ENCODE results near the gene TAOK1. TPM values are rescaled to one million over a fixed set of nuclear protein-coding genes. Genes with fewer than 3 reads are reported as not detected.

Gene TAOK1
- total RNA-seq, 1 donor from 2014 or later = 63.5 TPM

DNA sequence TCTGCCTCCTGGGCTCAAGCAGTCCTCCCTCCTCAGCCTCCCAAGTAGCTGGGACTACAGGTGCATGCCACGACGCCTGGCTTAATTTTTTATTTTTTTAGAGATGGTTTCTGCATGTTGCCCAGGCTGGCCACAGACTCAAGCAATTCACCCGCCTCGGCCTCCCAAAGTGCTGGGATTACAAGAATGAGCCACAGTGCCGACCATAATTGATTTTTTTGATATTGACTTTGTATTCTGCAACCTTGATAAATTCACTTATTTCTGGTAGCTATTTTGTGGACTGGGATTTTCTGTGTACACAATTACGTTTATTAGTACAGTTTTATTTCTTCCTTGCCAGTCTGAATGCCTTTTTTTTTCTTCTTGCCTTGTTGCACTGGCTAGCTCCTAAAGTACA is 30.0 kb downstream of the TAOK1 start:
- no peaks in the 10 kb centered on the region for H3K9me3 Mint-ChIP-seq
- DNase-seq (ENCODE audit: extremely low spot score, unreplicated experiment) = no peak
- H3K27ac Mint-ChIP-seq = no peak overlapping the region
- no peaks in the 10 kb centered on the region for H3K27me3 Mint-ChIP-seq
- no peak overlapping the region for H3K4me3 Mint-ChIP-seq
- H3K4me1 Mint-ChIP-seq (ENCODE audit: unreplicated experiment) = no peaks in the 10 kb centered on the region
- peaks cover 14% of the 10 kb centered on the region for H3K36me3 Mint-ChIP-seq
- TF ChIP-seq CTCF (conservative IDR thresholded peaks at IDR 0.05) = no peak

GRCh38 chr17:29430275-29430674 is 40.1 kb downstream of the TAOK1 start:
- Mint-ChIP-seq H3K4me1 (ENCODE audit: unreplicated experiment) (peaks cover 12% of the 10 kb centered on the region), H3K36me3 (peaks cover 22% of the 10 kb centered on the region), H3K27ac (no peak overlapping the region), H3K27me3 (no peaks in the 10 kb centered on the region), H3K4me3 (no peak overlapping the region), H3K9me3 (peaks cover 4% of the 10 kb centered on the region)
- TF ChIP-seq CTCF (conservative IDR thresholded peaks at IDR 0.05) = no peak
- DNase-seq (ENCODE audit: extremely low spot score, unreplicated experiment) = no peak

- peaks cover 12% of the 10 kb centered on the region for H3K4me1 Mint-ChIP-seq (ENCODE audit: unreplicated experiment)
- DNase-seq (ENCODE audit: extremely low spot score, unreplicated experiment) = no peak
Observed at GRCh38 chr17:29433541-29433940, 43.4 kb downstream of the TAOK1 start.

DNA sequence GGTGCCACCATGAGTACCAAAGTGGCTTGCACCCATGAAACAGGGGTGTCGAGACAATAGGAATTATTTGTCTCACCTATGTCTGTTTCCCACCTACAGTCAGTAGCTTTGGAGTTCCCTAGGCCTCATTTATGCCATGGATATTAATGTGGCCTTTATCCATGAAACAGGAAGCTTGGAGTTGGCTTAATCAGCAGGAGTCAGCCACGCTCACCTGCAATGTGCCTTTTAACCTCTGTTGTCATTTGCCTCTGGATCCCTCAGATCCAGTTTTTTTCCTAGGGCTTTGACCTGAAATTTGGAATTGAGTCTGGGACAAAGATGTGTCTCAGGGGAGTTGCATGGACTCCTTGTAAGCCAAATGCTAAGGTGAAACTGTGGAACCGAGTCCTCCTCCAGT is 44.4 kb downstream of the TAOK1 start:
- Mint-ChIP-seq H3K4me3 (no peak overlapping the region), H3K36me3 (peaks cover 16% of the 10 kb centered on the region), H3K27me3 (no peaks in the 10 kb centered on the region), H3K27ac (no peak overlapping the region), H3K4me1 (ENCODE audit: unreplicated experiment) (peaks cover 12% of the 10 kb centered on the region), H3K9me3 (peaks cover 4% of the 10 kb centered on the region)
- no peak for DNase-seq (ENCODE audit: extremely low spot score, unreplicated experiment)
- no peak for TF ChIP-seq CTCF (conservative IDR thresholded peaks at IDR 0.05)

More at GRCh38 chr17:29433541-29433940, 43.4 kb downstream of the TAOK1 start:
- H3K9me3 Mint-ChIP-seq = peaks cover 4% of the 10 kb centered on the region
- no peak for TF ChIP-seq CTCF (conservative IDR thresholded peaks at IDR 0.05)
- H3K36me3 Mint-ChIP-seq = peaks cover 16% of the 10 kb centered on the region
- no peaks in the 10 kb centered on the region for H3K27me3 Mint-ChIP-seq
- H3K27ac Mint-ChIP-seq = no peak overlapping the region
- no peak overlapping the region for H3K4me3 Mint-ChIP-seq

DNA sequence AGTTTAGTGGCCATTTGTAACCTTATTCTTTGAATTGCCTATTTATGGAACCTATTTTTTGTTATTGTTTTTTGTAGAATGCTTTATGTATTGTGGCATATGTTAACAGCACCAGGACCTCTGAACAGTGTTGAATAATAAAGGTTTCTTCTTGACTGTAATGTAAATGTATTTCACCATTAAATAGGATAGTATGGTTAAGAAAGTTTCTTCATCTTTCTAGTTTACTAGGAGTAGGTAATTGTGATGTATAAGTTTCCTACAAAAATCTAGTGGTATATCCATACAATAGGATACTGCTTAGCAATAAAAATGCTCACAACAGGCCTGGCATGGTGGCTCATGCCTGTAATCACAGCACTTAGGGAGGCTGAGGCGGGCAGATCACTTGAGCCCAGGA is 52.3 kb downstream of the TAOK1 start:
- no peaks in the 10 kb centered on the region for H3K27me3 Mint-ChIP-seq
- H3K4me1 Mint-ChIP-seq (ENCODE audit: unreplicated experiment) = peaks cover 22% of the 10 kb centered on the region
- no peak overlapping the region for H3K27ac Mint-ChIP-seq
- no peak for DNase-seq (ENCODE audit: extremely low spot score, unreplicated experiment)
- H3K9me3 Mint-ChIP-seq = no peaks in the 10 kb centered on the region
- no peak for TF ChIP-seq CTCF (conservative IDR thresholded peaks at IDR 0.05)
- no peak overlapping the region for H3K4me3 Mint-ChIP-seq
- peaks cover 18% of the 10 kb centered on the region for H3K36me3 Mint-ChIP-seq
